ENCODE results near the gene AGMO.

The AGMO gene

DNA sequence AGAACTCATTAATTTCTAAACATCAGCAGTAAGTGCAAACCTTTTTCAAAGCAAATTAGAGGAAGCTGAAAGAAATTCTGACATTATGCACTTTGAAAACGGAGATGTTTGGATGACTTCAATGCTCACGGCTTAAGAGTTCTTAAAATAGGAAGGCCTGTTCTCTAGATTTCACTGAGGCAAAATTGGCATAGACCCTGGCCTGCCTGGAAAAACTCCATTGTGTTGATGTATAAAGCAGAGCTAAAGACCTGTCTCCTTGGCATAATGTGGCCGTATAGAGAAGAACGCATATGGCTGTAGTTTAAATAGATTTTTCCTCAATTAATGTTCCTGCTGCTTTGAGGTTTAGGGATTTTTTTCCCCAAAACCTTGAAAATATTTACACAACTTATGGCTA, 24.5 kb upstream of the AGMO start:
- TF ChIP-seq, protein P1, sequence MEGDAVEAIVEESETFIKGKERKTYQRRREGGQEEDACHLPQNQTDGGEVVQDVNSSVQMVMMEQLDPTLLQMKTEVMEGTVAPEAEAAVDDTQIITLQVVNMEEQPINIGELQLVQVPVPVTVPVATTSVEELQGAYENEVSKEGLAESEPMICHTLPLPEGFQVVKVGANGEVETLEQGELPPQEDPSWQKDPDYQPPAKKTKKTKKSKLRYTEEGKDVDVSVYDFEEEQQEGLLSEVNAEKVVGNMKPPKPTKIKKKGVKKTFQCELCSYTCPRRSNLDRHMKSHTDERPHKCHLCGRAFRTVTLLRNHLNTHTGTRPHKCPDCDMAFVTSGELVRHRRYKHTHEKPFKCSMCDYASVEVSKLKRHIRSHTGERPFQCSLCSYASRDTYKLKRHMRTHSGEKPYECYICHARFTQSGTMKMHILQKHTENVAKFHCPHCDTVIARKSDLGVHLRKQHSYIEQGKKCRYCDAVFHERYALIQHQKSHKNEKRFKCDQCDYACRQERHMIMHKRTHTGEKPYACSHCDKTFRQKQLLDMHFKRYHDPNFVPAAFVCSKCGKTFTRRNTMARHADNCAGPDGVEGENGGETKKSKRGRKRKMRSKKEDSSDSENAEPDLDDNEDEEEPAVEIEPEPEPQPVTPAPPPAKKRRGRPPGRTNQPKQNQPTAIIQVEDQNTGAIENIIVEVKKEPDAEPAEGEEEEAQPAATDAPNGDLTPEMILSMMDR (IDR thresholded peaks at IDR 0.05; ENCODE audit: unreplicated experiment in 3 of 3), result no peak
- no peaks in the 10 kb centered on the region for H3K36me3 Mint-ChIP-seq (ENCODE audit: low read depth)
- peaks cover 5% of the 10 kb centered on the region for H3K4me1 Mint-ChIP-seq

DNA sequence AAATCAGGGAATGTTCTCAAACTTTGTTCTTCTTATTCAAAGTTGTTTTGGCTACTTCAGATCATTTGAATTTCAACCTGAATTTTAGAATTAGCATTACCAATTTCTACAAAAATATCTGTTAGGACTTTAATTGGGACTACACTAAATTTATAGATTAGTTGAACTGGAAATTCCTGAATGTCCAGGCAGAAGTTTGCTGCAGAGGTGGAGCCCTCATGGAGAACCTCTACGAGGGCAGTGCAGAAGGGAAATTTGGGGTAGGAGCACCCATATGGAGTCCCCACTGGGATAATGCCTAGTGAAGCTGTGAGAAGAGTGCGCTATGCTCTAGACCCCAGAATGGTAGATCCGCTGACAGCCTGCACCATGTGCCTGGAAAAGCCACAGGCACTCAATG, 22.8 kb upstream of the AGMO start:
- H3K4me3 Mint-ChIP-seq, result no peak overlapping the region
- peaks cover 5% of the 10 kb centered on the region for H3K4me1 Mint-ChIP-seq
- TF ChIP-seq, protein P1 (IDR thresholded peaks at IDR 0.05; ENCODE audit: unreplicated experiment in 3 of 3), result no peak
- peaks cover 10% of the 10 kb centered on the region for H3K9me3 Mint-ChIP-seq
- no peaks in the 10 kb centered on the region for H3K27me3 Mint-ChIP-seq (ENCODE audit: low read depth)
- H3K36me3 Mint-ChIP-seq (ENCODE audit: low read depth), result no peaks in the 10 kb centered on the region
- no peak overlapping the region for H3K27ac Mint-ChIP-seq

More for the DNA sequence above, 24.5 kb upstream of the AGMO start:
- Mint-ChIP-seq H3K9me3 (peaks cover 12% of the 10 kb centered on the region), H3K4me3 (no peak overlapping the region), H3K27ac (no peak overlapping the region), H3K27me3 (ENCODE audit: low read depth) (no peaks in the 10 kb centered on the region)

DNA sequence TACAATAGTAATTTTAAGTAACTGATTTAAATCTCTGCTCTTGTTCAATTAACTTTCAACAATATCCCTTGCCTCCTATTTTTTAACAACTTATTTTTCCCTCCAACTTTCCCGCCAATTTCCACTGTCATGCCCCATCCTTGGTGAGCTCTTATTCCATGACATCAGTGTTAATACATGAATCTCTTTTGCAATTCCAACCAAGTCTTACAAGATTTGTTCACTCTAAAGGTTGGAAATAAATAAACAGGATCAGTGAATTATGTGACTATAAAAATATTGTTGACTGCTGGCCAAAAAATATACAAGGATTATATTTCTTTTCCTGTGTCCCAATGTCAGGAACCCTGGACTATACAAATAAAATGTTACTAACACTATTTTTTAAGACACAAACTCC, 21.0 kb upstream of the AGMO start:
- peaks cover 5% of the 10 kb centered on the region for H3K4me1 Mint-ChIP-seq

DNA sequence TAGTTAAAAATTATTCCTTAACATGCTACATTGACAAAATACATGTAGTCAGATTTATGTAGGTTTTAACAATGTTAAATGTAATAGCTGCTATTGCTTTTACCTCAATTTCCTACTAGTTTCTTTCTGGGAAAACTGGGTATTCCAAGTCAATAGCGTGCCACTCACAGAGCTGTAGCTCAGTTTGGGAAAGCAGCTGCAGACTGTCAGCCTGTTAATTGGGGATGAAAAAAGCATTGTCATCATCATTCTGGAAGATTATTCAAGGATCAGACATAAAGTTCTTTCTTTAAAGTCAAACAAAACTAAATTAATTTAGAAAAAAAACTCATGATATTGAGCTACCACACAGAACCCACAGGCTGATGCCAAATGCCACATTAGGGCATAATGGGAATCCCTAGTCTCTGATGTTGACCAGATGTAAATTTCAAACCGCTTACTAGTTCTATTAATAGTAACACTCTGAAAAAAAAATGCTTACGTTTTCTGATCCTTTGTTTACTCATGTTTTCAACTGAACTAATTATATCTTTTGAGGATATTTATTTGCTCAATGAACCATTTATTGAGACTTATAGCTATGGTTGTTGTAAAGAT, 19.6 kb upstream of the AGMO start:
- H3K9me3 Mint-ChIP-seq, result peaks cover 8% of the 10 kb centered on the region
- H3K27ac Mint-ChIP-seq, result peak overlapping the region in 2 of 3 experiments; percentile 36 to 54
- no peaks in the 10 kb centered on the region for H3K27me3 Mint-ChIP-seq (ENCODE audit: low read depth)
- no peak overlapping the region for H3K4me3 Mint-ChIP-seq
- TF ChIP-seq, protein P1 (IDR thresholded peaks at IDR 0.05; ENCODE audit: unreplicated experiment in 3 of 3), result no peak
- H3K4me1 Mint-ChIP-seq, result peaks cover 5% of the 10 kb centered on the region
- no peaks in the 10 kb centered on the region for H3K36me3 Mint-ChIP-seq (ENCODE audit: low read depth)

More for the DNA sequence above, 21.0 kb upstream of the AGMO start:
- TF ChIP-seq, protein P1 (IDR thresholded peaks at IDR 0.05; ENCODE audit: unreplicated experiment in 3 of 3), result no peak
- no peaks in the 10 kb centered on the region for H3K27me3 Mint-ChIP-seq (ENCODE audit: low read depth)
- peak overlapping the region in 2 of 3 experiments; percentile 5 to 13 for H3K27ac Mint-ChIP-seq
- peaks cover 10% of the 10 kb centered on the region for H3K9me3 Mint-ChIP-seq
- H3K4me3 Mint-ChIP-seq, result no peak overlapping the region
- no peaks in the 10 kb centered on the region for H3K36me3 Mint-ChIP-seq (ENCODE audit: low read depth)

DNA sequence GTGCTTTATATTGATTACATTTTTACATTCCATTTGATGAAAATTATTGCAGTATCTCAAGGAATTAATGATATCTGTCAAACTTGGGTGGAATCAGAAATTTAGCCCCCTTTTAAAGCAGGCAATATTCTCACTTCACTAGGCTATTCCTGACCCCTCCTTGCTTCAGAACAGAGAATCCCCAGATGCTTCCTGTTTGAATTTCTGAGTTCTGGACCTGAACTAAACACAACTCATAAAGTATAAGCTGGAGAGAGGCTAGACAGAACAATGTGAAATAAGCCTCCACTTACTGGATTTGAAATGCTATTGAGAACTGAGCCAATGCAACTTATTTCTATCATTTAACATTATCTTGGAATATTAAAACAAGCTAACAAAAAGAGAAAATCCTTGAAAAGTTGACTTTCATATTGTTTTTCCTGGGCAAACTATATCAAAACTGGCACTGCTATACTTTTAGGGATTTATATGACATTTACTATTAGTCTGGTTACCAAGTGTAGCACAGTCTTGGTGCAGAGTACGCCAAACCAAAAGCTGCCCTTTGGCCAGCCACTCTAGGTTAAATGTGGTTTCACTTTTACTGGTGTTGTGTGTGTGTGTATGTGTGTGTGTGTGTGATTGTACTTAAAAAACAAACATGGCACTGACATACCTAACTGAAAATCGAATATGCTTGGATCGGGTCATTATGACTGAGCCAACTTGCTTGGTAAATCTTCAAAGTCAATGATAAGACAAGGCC, 19.0 kb upstream of the AGMO start:
- no peaks in the 10 kb centered on the region for H3K36me3 Mint-ChIP-seq (ENCODE audit: low read depth)
- TF ChIP-seq, protein P1 (IDR thresholded peaks at IDR 0.05; ENCODE audit: unreplicated experiment in 3 of 3), result no peak

More for the DNA sequence above, 19.0 kb upstream of the AGMO start:
- peak overlapping the region in 2 of 3 experiments; percentile 36 to 54 for H3K27ac Mint-ChIP-seq
- no peak overlapping the region for H3K4me3 Mint-ChIP-seq
- peaks cover 8% of the 10 kb centered on the region for H3K9me3 Mint-ChIP-seq
- H3K27me3 Mint-ChIP-seq (ENCODE audit: low read depth), result no peaks in the 10 kb centered on the region
- H3K4me1 Mint-ChIP-seq, result peaks cover 5% of the 10 kb centered on the region
